Measurements from ENCODE around the gene NKIRAS1.

DNA sequence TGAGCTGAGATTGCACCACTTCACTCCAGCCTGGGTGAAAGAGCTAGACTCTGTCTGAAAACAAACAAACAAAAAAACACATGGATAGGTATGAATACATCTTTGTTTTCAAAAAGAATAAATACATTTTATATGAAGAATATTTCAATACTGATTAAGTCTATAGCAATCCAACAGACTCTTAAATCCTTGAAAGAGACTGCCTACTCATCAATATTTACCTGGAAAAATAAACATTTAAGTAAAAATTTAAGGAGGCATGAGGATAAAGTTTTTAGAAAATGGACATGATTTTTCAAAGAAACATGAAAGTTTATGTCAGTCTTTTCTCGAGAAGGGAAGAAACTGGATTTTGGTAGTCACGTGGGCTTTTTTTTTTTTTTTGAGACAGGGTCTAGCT, 5.4 kb downstream of the NKIRAS1 start:
- TF ChIP-seq EP300 (IDR thresholded peaks at IDR 0.05; ENCODE audit: low read depth), result no peak
- TF ChIP-seq, protein P1, sequence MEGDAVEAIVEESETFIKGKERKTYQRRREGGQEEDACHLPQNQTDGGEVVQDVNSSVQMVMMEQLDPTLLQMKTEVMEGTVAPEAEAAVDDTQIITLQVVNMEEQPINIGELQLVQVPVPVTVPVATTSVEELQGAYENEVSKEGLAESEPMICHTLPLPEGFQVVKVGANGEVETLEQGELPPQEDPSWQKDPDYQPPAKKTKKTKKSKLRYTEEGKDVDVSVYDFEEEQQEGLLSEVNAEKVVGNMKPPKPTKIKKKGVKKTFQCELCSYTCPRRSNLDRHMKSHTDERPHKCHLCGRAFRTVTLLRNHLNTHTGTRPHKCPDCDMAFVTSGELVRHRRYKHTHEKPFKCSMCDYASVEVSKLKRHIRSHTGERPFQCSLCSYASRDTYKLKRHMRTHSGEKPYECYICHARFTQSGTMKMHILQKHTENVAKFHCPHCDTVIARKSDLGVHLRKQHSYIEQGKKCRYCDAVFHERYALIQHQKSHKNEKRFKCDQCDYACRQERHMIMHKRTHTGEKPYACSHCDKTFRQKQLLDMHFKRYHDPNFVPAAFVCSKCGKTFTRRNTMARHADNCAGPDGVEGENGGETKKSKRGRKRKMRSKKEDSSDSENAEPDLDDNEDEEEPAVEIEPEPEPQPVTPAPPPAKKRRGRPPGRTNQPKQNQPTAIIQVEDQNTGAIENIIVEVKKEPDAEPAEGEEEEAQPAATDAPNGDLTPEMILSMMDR (IDR thresholded peaks at IDR 0.05), result no peak
- no peak for TF ChIP-seq POLR2A (IDR thresholded peaks at IDR 0.05)
- TF ChIP-seq POLR2AphosphoS5 (IDR thresholded peaks at IDR 0.05), result no peak

Measured in transverse colon (tissue), 4 donors.